Measurements from ENCODE around the gene TBCA. TPM values are rescaled to one million over a fixed set of nuclear protein-coding genes. Genes with fewer than 3 reads are reported as not detected.

TBCA gene
- 100 to 1,000 TPM in 3 of 4 donors, 10 to 100 TPM in 1; 93.3 to 132 (median 117) TPM for total RNA-seq
- 100 to 1,000 TPM; 133 to 209 (median 141) TPM for polyA plus RNA-seq
- long read RNA-seq, donor 1, transcript TBCA-202 (4 exons, 683 nt): major isoform, 18 of 26 reads
- long read RNA-seq, donor 1, partial matches to known transcripts: 1 of 26 reads
- long read RNA-seq, donor 1, other reads (novel, unspliced or antisense): 7 of 26 reads
- long read RNA-seq, donor 2, transcript TBCA-202 (4 exons, 683 nt): major isoform, 31 of 43 reads
- long read RNA-seq, donor 2, partial matches to known transcripts: 0 of 43 reads
- long read RNA-seq, donor 2, other reads (novel, unspliced or antisense): 8 of 43 reads

GRCh38 chr5:77775790-77776553 is at the start of gene TBCA:
Gene TBCA (minus strand): TSS chr5:77776339. CDS start chr5:77776257, 82 bp downstream.
- peak within 1 kb of the TSS; percentile 88 for H3K27ac ChIP-seq
- peak; percentile 85 to 94 for DNase-seq
- ATAC-seq: peak; percentile 95 to 96 (median 95)
- 0 to 1% (median 0%) methylated on average over 62 to 89 of the region's 89 CpGs for WGBS, 3 donors
- H3K9me3 ChIP-seq: no peaks in the 10 kb centered on the region
- peaks cover 40% of the 10 kb centered on the region for H3K4me1 ChIP-seq
- intact Hi-C loops (cut with DNase I): loop anchor here in 1 of 2 donors (10.0 kb wide), 1 partner anchor 131 kb away; no protein-coding TSS in a partner anchor
- H3K4me3 ChIP-seq: peak within 1 kb of the TSS; percentile 67
- TF ChIP-seq CTCF (IDR thresholded peaks at IDR 0.05): no peak
- H3K36me3 ChIP-seq (ENCODE audit: insufficient read depth in 1 of 2, low read depth in 1 of 2): peaks cover 0 to 9% of the 10 kb centered on the region in 2 donors
- H3K27me3 ChIP-seq (ENCODE audit: insufficient read depth in 3 of 3, low read length in 2 of 3): no peaks in the 10 kb centered on the region

GRCh38 chr5:77824981-77825380 is 48.8 kb upstream of the TBCA start:
- Histone ChIP-seq H3K4me1 (no peaks in the 10 kb centered on the region), H3K9me3 (no peaks in the 10 kb centered on the region), H3K4me3 (no peak overlapping the region), H3K36me3 (ENCODE audit: insufficient read depth in 1 of 2, low read depth in 1 of 2) (no peaks in the 10 kb centered on the region), H3K27ac (no peak overlapping the region), H3K27me3 (ENCODE audit: insufficient read depth in 3 of 3, low read length in 2 of 3) (no peaks in the 10 kb centered on the region)
- TF ChIP-seq CTCF (IDR thresholded peaks at IDR 0.05): no peak
- intact Hi-C loops (cut with DNase I): no loop called here
- no peak for ATAC-seq
- no peak for DNase-seq
- 72 to 90% (median 81%) methylated on average over 2 of the region's 2 CpGs for WGBS, 3 donors

GRCh38 chr5:77816686-77817085 is 40.5 kb upstream of the TBCA start:
- H3K4me3 ChIP-seq: no peak overlapping the region
- no peak for ATAC-seq
- no peak for TF ChIP-seq CTCF (IDR thresholded peaks at IDR 0.05)
- H3K27me3 ChIP-seq (ENCODE audit: insufficient read depth in 3 of 3, low read length in 2 of 3): no peaks in the 10 kb centered on the region
- H3K4me1 ChIP-seq: no peaks in the 10 kb centered on the region
- no peaks in the 10 kb centered on the region for H3K36me3 ChIP-seq (ENCODE audit: insufficient read depth in 1 of 2, low read depth in 1 of 2)
- 26 to 29% (median 26%) methylated on average over 2 of the region's 2 CpGs for WGBS, 3 donors
- intact Hi-C loops (cut with DNase I): no loop called here
- no peak overlapping the region for H3K27ac ChIP-seq
- no peaks in the 10 kb centered on the region for H3K9me3 ChIP-seq
- DNase-seq: no peak

GRCh38 chr5:77812926-77813589 is 36.9 kb upstream of the TBCA start:
- Histone ChIP-seq H3K9me3 (peaks cover 4% of the 10 kb centered on the region), H3K4me3 (no peak overlapping the region), H3K27ac (no peak overlapping the region), H3K27me3 (ENCODE audit: insufficient read depth in 3 of 3, low read length in 2 of 3) (no peaks in the 10 kb centered on the region), H3K4me1 (no peaks in the 10 kb centered on the region), H3K36me3 (ENCODE audit: insufficient read depth in 1 of 2, low read depth in 1 of 2) (no peaks in the 10 kb centered on the region)
- intact Hi-C loops (cut with DNase I): no loop called here
- no peak for TF ChIP-seq CTCF (IDR thresholded peaks at IDR 0.05)
- DNase-seq (no peak), ATAC-seq (no peak)
- 77 to 85% (median 85%) methylated on average over 3 of the region's 3 CpGs for WGBS, 3 donors

Data from psoas muscle (tissue), 8 donors.